Urinary bladder (tissue), 4 donors: ENCODE results near the gene SLC9A7. TPM values are rescaled to one million over a fixed set of nuclear protein-coding genes. Genes with fewer than 3 reads are reported as not detected.

Experiments used
- DNase-seq: peaks from one replicate; pipeline ENCODE4 v3.0.0-alpha.2; 2015; ENCODE audit errors: extremely low spot score
- H3K27ac ChIP-seq: one replicate; pipeline ENCODE4 v1.5.1; 2013; ENCODE audit warnings: low read depth, mild to moderate bottlenecking, moderate library complexity
- H3K36me3 ChIP-seq: one replicate; pipeline ENCODE4 v1.6.1; 2013; ENCODE audit warnings: mild to moderate bottlenecking, moderate library complexity; ENCODE audit not compliant: insufficient read depth
- H3K4me1 ChIP-seq: one replicate; pipeline ENCODE4 v1.6.1; 2013; ENCODE audit warnings: mild to moderate bottlenecking, moderate library complexity; ENCODE audit not compliant: insufficient read depth
- H3K4me3 ChIP-seq: one replicate; pipeline ENCODE4 v1.5.1; 2013; ENCODE audit warnings: low read depth, low read length
- WGBS: extraction: QIAGEN DNeasy Blood & Tissue Kit; methylation state at CpG from one replicate; pipeline ENCODE4 v1.1.7; 2013; 5-methylcytosine and 5-hydroxymethylcytosine counted together
- polyA plus RNA-seq: library from polyadenylated mRNA; stranded (reverse); fragments of 200-250 nt; gene quantifications from one replicate; pipeline ENCODE4 v1.2.3, GENCODE V29; 2013
- total RNA-seq: library from RNA; depleted of rRNA; stranded (reverse); fragments of >200 nt; gene quantifications from one replicate; pipeline ENCODE4 v1.2.3, GENCODE V29; 2014
- donor health status: healthy with polysubstance abuse.
- donor health status: healthy.

SLC9A7 gene
- total and polyA plus RNA-seq, 2 donors, result 0.61 to 4.1 TPM

DNA sequence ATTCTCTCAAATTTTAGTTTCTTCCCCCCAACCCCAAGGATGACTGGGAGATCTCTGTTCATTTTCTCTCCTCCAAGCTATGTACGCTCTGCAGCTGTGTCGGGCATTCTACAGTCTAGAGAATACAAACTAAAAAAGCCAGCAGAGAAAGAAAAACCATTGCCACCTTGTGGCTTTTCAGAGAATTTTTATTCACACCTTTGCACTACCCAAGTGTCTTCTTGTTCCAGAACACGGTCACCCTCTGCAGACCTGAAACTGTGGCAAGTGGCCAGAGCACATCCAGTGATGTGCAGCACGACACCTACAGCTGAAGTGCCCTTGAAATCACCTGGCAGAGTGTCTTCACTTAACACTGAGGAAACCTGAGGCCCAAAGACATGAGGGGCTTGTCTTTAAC is 116.8 kb downstream of the SLC9A7 start:
- Histone ChIP-seq H3K27ac (no peak overlapping the region), H3K4me3 (no peak overlapping the region), H3K36me3 (no peaks in the 10 kb centered on the region), H3K4me1 (no peaks in the 10 kb centered on the region)
- DNase-seq, result no peak
- 51% methylated on average over 4 of the region's 4 CpGs for WGBS

DNA sequence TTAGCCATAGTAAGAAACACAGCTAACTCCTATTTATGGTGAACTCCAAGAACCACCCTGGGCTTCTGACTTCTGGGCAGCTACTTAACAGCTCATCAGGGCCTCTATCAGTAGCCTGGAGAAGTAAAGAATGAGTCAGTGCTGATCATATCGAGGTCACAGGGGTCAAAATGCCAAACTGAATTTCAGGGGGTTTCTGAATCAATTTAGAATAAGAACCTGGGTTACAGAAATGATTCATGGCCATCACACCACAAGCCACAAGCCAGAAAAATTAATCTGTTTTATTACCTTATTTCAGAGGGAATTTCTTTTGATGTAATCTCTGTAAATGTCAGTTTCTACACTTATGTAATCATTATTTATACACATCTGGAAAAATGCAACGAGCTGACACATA is 121.0 kb downstream of the SLC9A7 start:
- DNase-seq, result no peak
- Histone ChIP-seq H3K36me3 (no peaks in the 10 kb centered on the region), H3K4me1 (no peaks in the 10 kb centered on the region), H3K4me3 (no peak overlapping the region), H3K27ac (no peak overlapping the region)
- 64% methylated on average over 2 of the region's 2 CpGs for WGBS

DNA sequence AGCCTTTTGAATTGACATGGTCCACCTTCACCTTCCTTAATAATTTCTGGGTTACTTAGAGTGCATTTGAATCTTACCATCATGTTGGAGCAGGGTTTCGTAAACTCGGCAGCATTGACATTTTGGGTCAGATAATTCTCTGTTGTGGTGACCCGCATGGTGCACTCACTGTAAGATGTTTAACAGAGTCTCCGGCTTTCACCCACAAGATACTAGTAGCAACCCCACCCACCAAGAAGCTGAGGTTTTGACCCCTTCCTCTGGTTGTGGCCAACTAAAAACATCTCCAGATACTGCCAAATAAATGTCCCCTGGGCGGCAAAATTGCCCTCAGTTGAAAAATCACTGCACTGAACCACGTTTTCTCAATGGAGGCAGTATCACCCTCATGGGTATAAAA is 122.7 kb downstream of the SLC9A7 start:
- Histone ChIP-seq H3K4me3 (no peak overlapping the region), H3K27ac (no peak overlapping the region), H3K4me1 (peaks cover 2% of the 10 kb centered on the region), H3K36me3 (no peaks in the 10 kb centered on the region)
- no peak for DNase-seq
- 85% methylated on average over 6 of the region's 6 CpGs for WGBS

DNA sequence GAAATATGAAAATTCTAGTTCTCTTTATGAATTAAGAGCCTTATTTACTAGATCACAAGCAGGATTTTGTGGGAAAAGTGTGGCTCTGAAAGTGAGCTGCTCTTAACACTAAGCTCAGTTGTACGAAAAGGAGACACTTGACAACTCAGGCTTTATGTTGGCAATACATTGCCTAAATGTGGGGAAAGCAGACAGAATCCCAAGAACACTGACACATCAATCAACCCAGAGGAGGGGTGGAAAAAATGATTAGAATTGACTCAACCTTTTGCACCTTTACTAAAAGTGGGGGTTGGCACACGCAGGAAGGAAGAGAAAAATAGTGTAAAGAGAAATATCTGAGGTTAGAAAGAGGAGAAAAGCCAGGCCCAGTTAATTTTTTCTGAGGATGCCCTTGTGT is 123.7 kb downstream of the SLC9A7 start:
- no peak for DNase-seq
- Histone ChIP-seq H3K4me1 (peaks cover 2% of the 10 kb centered on the region), H3K4me3 (no peak overlapping the region), H3K36me3 (no peaks in the 10 kb centered on the region), H3K27ac (no peak overlapping the region)
- 95% methylated on average over 2 of the region's 2 CpGs for WGBS

DNA sequence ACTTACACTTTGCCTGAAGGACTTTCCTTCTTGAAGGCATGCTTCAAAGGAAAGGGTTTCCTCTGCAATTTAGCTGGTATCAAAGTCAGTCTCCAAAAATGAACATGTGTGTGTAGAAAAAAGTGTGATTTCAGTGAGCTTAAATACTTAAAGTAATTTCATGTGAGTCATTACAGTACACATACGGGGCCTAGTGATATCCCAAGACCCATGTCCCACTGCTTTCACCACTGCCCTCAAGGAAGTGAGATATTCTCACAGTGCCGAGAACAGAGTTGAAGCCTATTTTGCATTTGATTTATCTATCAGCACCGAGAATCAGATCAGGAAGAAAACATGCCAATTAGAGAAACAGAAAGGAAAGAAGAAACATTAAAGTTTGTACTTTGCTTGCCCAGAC is 124.3 kb downstream of the SLC9A7 start:
- H3K4me3 ChIP-seq, result no peak overlapping the region
- no peak overlapping the region for H3K27ac ChIP-seq
- H3K4me1 ChIP-seq, result peaks cover 2% of the 10 kb centered on the region
- WGBS, result 62% methylated on average over 3 of the region's 3 CpGs
- DNase-seq, result no peak
- no peaks in the 10 kb centered on the region for H3K36me3 ChIP-seq

DNA sequence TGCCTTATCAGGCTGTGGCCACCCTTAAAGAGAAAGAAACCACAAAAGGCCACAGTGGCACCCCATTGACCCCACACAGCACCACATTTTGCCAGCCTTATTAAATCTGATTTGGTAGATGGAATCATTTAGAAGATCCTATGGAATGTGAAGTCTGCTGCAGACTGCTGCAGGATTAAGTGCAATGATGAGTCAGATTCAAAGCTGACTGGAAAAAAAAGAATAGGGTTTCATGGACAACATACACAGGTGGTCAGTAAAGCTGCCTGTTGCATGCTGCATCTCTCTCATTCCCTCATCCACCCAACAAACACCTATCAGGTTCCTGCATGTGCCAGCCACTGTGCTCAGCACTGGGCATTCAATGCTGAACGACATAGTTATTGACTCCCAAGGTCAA is 128.8 kb downstream of the SLC9A7 start:
- DNase-seq, result no peak
- H3K4me1 ChIP-seq, result peaks cover 2% of the 10 kb centered on the region
- no peak overlapping the region for H3K4me3 ChIP-seq
- 97% methylated on average over 1 of the region's 1 CpG for WGBS
- no peak overlapping the region for H3K27ac ChIP-seq
- no peaks in the 10 kb centered on the region for H3K36me3 ChIP-seq

DNA sequence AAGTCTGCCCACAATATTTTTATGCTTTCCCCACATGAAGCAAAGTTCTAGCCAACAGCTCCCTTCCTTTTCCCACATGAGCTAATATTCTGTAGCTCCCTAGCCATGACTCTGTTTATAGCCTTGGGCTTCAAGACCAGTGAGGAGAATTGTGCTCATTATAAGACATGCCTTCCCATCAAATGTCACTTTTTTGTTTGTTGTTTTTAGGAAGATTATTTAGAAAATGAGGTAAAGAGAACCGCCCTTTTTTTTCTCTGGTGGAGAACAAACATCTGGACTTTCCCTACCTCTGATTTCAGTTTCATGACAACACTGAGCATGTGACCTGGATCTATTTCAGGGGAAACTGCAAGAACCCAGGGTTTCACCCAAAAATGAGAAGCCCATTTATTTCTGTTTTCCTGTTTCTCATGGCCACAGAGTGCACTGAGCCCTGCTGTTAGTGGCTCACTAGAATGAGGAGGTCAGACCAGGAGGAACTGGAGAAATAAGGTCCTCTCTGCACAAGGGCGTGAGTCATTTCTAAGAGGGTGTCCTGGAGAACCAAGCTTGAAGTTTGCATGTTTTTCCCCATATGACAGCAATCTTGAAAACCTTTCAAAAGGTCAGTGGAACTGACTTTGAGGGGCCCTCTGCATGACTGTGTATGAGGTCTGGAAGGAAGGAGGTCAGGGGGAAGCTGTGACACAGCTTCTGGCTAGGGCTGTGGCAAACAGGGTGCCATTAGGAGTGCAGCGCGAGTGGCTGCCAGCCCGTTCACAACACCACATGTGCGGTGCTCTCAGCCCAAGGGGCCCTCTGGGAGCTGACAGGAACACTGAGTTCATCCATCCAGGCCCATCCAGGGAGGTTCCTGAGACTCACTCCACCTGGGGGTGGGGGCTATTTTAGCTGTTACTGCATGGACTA is 130.2 kb downstream of the SLC9A7 start:
- no peak for DNase-seq
- no peak overlapping the region for H3K4me3 ChIP-seq
- H3K4me1 ChIP-seq, result peaks cover 2% of the 10 kb centered on the region
- peak overlapping the region; percentile 41 for H3K27ac ChIP-seq
- 64% methylated on average over 6 of the region's 6 CpGs for WGBS
- H3K36me3 ChIP-seq, result no peaks in the 10 kb centered on the region

DNA sequence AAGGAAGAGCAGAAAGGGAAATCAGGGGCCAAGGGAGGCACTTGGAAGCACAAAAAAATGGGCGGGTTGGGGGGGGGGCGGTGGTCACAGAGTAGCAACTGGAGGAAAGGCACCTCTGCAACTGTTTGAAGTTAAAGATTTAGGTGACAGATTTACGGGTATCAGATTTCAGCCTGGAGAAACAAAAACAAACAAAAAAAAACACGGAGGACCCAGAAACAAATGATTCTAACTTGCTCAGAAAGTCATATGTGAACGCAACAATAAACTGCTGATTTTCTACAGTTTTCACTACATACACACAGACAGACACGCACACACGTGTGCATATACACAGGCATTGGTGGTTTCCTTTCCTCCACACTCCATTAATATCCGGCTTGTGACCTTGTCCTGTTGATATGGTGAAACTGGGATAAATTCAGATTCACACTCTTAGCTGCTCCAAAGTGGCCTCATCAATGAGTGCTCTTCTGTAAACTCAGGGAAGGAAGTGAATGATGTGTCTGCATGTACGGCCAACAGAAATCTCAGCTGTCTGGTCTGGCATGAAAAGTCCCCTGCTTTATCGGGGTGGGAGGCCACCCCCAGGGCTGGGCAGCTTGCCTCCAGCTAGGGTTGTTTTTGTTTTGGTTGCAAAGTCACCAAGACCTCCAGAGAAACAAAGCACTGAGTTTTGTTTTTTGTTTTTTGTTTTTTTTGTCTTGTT is 131.1 kb downstream of the SLC9A7 start:
- peaks cover 2% of the 10 kb centered on the region for H3K4me1 ChIP-seq
- H3K4me3 ChIP-seq, result no peak overlapping the region
- no peaks in the 10 kb centered on the region for H3K36me3 ChIP-seq
- DNase-seq, result no peak
- peak overlapping the region; percentile 23 for H3K27ac ChIP-seq
- WGBS, result 45% methylated on average over 10 of the region's 10 CpGs

DNA sequence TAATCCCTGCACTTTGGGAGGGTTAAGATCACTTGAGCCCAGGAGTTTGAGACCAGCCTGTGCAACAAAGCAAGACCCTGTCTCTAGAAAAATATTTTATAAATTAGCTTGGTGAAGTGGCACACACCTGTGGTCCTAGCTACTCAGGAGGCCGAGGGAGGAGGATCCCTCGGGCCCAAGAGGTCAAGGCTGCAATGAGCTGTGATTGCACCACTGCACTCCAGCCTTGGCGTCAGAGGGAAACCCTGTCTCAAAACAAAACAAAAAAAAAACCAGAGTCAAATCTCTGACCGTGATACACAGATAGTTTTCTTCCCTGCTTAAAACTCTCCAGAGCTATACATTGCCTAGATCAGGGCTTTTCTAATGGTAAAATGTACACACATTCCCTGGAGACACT is 131.9 kb downstream of the SLC9A7 start:
- no peak overlapping the region for H3K27ac ChIP-seq
- WGBS, result 80% methylated on average over 4 of the region's 4 CpGs
- no peak for DNase-seq

DNA sequence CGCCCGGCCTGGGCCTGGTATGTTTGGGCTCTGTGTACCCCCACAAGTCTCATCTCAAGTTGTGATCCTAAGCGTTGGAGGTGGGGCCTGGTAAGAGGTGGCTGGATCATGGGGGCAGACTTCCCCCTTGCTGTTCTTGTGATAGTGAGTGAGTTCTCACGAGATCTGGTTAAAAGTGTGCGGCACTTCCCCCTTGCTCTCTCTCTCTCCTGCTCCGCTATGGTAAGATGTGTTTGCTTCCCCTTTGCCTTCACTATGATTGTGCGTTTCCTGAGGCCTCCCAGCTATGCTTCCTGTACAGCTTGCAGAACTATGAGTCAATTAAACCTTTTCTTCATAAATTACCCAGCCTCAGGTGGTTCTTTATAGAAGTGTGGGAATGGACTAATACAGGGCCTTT is 132.4 kb downstream of the SLC9A7 start:
- Histone ChIP-seq H3K4me1 (no peaks in the 10 kb centered on the region), H3K27ac (no peak overlapping the region), H3K36me3 (no peaks in the 10 kb centered on the region), H3K4me3 (no peak overlapping the region)
- WGBS, result 94% methylated on average over 7 of the region's 7 CpGs
- no peak for DNase-seq

More for the DNA sequence above, 131.9 kb downstream of the SLC9A7 start:
- H3K4me3 ChIP-seq, result no peak overlapping the region
- H3K4me1 ChIP-seq, result no peaks in the 10 kb centered on the region
- H3K36me3 ChIP-seq, result no peaks in the 10 kb centered on the region

DNA sequence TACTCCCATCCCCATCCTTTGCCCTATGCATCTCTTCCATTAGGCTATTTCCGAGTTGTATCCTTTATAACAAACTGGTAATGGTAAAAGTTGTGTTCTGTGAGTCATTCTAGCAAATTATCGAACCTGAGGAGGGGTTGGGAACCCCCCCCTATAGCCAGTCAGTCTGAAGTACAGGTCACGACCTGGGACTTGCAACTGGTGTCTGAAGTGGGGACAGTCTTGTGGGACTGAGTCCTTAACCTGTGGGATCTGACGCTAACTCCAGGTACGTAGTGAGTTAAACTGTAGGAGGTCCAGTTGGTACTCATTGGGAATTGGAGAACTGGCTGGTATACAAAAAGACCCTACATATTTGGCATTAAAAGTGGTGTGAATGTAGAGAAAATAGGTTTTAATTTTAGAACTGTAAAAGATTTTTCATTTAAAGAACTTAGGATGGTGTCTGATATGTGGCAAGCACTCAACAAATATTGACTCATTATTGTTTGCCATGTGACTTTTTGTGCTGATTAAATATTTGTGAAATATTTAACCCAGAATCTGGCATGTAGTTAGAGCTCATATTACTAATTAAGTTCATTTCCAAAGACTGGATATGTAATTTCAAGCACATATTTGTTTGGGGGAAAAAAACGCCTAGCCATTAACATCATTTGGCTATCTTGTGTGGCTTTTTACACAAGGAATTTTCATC is 134.7 kb downstream of the SLC9A7 start:
- no peaks in the 10 kb centered on the region for H3K4me1 ChIP-seq
- H3K36me3 ChIP-seq, result no peaks in the 10 kb centered on the region
- no peak for DNase-seq
- no peak overlapping the region for H3K27ac ChIP-seq
- 90% methylated on average over 6 of the region's 6 CpGs for WGBS
- H3K4me3 ChIP-seq, result no peak overlapping the region

DNA sequence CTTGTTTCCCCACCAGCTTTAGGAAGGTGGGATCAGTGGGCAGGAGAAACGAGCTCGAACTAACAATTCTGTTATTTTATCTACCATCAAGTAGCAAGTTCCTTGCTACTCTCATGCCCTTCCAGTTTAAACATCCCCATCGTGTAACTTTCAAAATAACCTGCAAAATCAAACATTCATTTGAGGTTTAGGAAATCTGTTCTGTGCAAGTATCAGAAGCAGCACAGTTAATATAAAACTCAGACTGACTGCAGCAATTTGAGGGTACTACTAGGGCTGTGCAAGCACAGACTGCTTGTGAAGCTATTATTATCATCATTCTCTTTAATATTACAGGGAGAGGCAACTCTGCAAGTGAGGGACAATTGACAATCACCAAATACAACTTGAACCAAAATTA is 137.3 kb downstream of the SLC9A7 start:
- Histone ChIP-seq H3K4me1 (no peaks in the 10 kb centered on the region), H3K4me3 (no peak overlapping the region), H3K27ac (no peak overlapping the region), H3K36me3 (no peaks in the 10 kb centered on the region)
- 61% methylated on average over 3 of the region's 3 CpGs for whole genome bisulfite sequencing
- DNase-seq, result no peak

DNA sequence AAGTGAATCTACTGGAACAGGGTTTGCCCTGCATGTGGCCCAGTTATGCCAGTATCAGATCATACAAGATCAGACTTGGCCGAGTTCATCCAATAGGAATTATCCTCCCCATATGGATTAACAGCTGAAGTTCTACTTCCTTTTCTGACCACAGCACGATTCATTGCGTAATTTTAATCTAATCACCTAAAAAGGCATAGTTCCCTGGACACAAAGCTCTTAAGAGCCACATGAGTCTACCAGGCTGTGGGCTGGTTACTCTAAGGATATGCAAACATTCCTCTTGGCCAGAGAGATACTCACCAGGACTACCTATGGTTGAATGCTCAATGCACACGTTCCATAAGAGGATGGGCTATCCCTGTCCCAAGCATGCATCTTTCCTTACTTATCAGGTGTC is 138.4 kb downstream of the SLC9A7 start:
- 93% methylated on average over 4 of the region's 4 CpGs for WGBS
- no peaks in the 10 kb centered on the region for H3K4me1 ChIP-seq
- no peak overlapping the region for H3K4me3 ChIP-seq
- H3K36me3 ChIP-seq, result no peaks in the 10 kb centered on the region
- no peak overlapping the region for H3K27ac ChIP-seq
- DNase-seq, result no peak

DNA sequence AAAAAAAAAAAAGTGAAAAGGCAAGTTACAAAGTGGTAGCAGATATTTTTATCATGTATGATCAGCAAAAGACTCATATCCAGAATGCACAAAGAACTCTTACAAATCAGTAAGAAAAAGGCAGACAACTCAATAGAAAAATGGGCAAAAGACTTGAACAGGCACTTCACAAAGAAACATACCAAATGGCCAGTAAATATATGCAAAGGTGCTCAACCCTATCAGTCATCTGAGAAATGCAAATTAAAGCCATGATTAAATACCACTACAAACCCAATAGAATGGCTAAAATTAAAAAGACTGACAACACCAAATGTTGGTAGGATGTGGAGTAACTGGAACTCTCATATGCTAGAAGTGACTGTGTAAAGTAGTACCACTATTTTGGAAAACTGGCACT is 140.0 kb downstream of the SLC9A7 start:
- Histone ChIP-seq H3K4me3 (no peak overlapping the region), H3K4me1 (no peaks in the 10 kb centered on the region), H3K36me3 (no peaks in the 10 kb centered on the region), H3K27ac (no peak overlapping the region)
- no peak for DNase-seq
